HG03135 (cell line): ENCODE measurements around the gene CDKN1C.

ENCODE experiments used
- ATAC-seq: cut with Tn5 transposase; IDR thresholded peaks from one replicate; pipeline ENCODE4 v1.9.1; 2021; ENCODE audit warnings: mild to moderate bottlenecking, moderate library complexity; ENCODE audit not compliant: unreplicated experiment

CDKN1C gene

GRCh38 chr11:2870460-2870859 is 15.1 kb downstream of the CDKN1C start:
- no peak for ATAC-seq

- no peak for ATAC-seq
These were observed 15.8 kb downstream of the CDKN1C start for GRCh38 chr11:2869561-2870427.

- no peak for ATAC-seq
These were observed 16.4 kb downstream of the CDKN1C start for GRCh38 chr11:2869134-2869526.

GRCh38 chr11:2868506-2869133 is 17.0 kb downstream of the CDKN1C start:
- no peak for ATAC-seq

GRCh38 chr11:2867722-2868505 is 17.7 kb downstream of the CDKN1C start:
- no peak for ATAC-seq

GRCh38 chr11:2867142-2867541 is 18.4 kb downstream of the CDKN1C start:
- ATAC-seq = no peak

- no peak for ATAC-seq
These were observed 19.5 kb downstream of the CDKN1C start for GRCh38 chr11:2865922-2866577.

GRCh38 chr11:2864901-2865300 is 20.7 kb downstream of the CDKN1C start:
- no peak for ATAC-seq

- ATAC-seq = no peak
These were observed 22.3 kb downstream of the CDKN1C start for GRCh38 chr11:2863276-2863618.

GRCh38 chr11:2862395-2863275 is 22.9 kb downstream of the CDKN1C start:
- ATAC-seq = no peak

- no peak for ATAC-seq
These were observed 24.9 kb downstream of the CDKN1C start for GRCh38 chr11:2860636-2861035.

- no peak for ATAC-seq
These were observed 25.9 kb downstream of the CDKN1C start for GRCh38 chr11:2859699-2860037.

GRCh38 chr11:2858995-2859698 is 26.4 kb downstream of the CDKN1C start:
- no peak for ATAC-seq

- ATAC-seq = no peak
These were observed 27.7 kb downstream of the CDKN1C start for GRCh38 chr11:2857918-2858317.

- no peak for ATAC-seq
These were observed 28.3 kb downstream of the CDKN1C start for GRCh38 chr11:2857276-2857675.

GRCh38 chr11:2855162-2855561 is 30.4 kb downstream of the CDKN1C start:
- no peak for ATAC-seq

GRCh38 chr11:2853997-2854560 is 31.5 kb downstream of the CDKN1C start:
- ATAC-seq = no peak

GRCh38 chr11:2853401-2853800 is 32.2 kb downstream of the CDKN1C start:
- ATAC-seq = no peak

- no peak for ATAC-seq
These were observed 35.4 kb downstream of the CDKN1C start for GRCh38 chr11:2849994-2850770.
